GM12872 (cell line): Measurements from ENCODE around the gene CAMK2A.

Source experiments
- TF ChIP-seq, protein P1 (sequence below): IDR thresholded peaks from 3 replicates; pipeline ENCODE4 v1.5.1; 2011; ENCODE audit warnings: low read depth, mild to moderate bottlenecking, low read length, moderate library complexity; ENCODE audit not compliant: insufficient read depth

The CAMK2A gene

GRCh38 chr5:150321211-150321610 is 31.6 kb upstream of the CAMK2A start:
- TF ChIP-seq, protein P1, sequence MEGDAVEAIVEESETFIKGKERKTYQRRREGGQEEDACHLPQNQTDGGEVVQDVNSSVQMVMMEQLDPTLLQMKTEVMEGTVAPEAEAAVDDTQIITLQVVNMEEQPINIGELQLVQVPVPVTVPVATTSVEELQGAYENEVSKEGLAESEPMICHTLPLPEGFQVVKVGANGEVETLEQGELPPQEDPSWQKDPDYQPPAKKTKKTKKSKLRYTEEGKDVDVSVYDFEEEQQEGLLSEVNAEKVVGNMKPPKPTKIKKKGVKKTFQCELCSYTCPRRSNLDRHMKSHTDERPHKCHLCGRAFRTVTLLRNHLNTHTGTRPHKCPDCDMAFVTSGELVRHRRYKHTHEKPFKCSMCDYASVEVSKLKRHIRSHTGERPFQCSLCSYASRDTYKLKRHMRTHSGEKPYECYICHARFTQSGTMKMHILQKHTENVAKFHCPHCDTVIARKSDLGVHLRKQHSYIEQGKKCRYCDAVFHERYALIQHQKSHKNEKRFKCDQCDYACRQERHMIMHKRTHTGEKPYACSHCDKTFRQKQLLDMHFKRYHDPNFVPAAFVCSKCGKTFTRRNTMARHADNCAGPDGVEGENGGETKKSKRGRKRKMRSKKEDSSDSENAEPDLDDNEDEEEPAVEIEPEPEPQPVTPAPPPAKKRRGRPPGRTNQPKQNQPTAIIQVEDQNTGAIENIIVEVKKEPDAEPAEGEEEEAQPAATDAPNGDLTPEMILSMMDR, result no peak

GRCh38 chr5:150320044-150320613 is 30.6 kb upstream of the CAMK2A start:
- TF ChIP-seq, protein P1, result no peak

- TF ChIP-seq, protein P1, result no peak
These were observed 29.9 kb upstream of the CAMK2A start for GRCh38 chr5:150319484-150319790.

DNA sequence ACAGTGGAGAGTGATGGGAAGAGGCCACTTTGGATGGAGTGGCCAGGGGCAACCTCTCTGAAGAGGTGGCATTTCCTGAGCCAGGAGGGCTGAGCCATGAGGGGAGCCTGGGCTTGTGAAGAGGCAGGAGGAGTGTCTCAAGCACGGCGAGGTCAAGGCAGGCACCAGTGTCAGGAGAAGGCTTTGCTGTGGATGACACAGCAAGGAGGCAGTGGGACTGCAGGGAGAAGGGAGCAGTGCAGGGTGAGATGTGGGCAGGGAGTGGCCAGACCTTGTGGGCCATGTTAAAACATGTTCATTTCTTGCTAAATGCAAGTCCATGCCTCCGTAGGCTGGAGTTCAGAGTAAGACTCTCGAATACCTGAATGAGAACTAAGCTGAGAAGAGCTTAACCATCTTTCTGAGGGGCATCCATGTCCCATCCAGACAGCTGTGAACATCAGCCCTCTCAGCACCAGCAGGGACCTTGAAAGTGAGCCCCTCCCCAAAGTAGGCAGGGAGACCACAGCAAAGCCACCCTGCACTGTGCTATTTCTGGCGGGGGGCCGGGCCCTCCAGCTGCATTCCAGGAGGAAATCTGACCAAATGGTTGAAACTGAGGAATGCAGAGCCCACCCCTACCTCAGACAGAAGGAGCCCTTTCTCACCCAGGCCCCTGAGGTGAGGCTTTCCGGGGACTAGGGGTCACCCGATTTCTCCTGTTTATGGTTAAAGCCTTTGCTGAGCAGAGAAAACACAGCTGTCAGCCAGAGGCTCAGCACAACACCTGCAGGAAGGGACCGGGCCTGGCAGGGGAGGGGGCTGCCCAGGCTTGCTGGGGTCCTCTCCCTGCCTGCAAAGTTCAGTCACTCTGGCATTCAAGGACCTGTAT is 29.3 kb upstream of the CAMK2A start:
- TF ChIP-seq, protein P1, result no peak

GRCh38 chr5:150317048-150318003 is 27.8 kb upstream of the CAMK2A start:
- TF ChIP-seq, protein P1, result no peak

DNA sequence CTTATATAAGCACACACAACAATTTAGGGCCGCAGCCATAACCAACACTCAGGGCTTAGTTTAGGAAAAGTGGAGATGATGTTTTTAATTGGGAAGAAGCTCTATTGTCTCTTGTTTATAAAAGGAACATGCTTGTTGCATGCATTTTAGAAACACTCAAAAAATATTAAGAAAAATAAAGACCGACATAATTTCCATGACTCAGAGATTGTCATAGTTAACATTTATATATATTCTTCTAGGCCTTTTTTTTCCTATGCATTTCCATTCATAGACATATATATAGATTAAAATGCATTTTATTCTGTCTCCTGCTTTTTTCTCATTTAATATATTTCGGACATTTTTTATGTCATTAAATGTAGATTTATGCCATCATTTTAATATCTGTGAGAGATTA is 26.7 kb upstream of the CAMK2A start:
- TF ChIP-seq, protein P1, result no peak

- TF ChIP-seq, protein P1, result no peak
These were observed 25.7 kb upstream of the CAMK2A start for GRCh38 chr5:150315245-150315644.
